Hepatocyte (in vitro differentiated cells): ENCODE results near the gene ITGA5.

Source experiments
- CTCF ChIP-seq: fragments of 200-600 bp; sonication (generic); IDR thresholded peaks from 2 replicates; pipeline ENCODE4 v1.5.1; 2016; ENCODE audit warnings: antibody characterized with exemption, mild to moderate bottlenecking; ENCODE audit not compliant: poor library complexity
- EZH2 ChIP-seq: fragments of 200-600 bp; sonication (generic); IDR thresholded peaks from 2 replicates; pipeline ENCODE4 v1.6.1; 2016; ENCODE audit warnings: antibody characterized with exemption, mild to moderate bottlenecking, borderline replicate concordance
- EZH2phosphoT487 ChIP-seq: fragments of 200-600 bp; sonication (generic); IDR thresholded peaks from one replicate; pipeline ENCODE4 v1.6.1; 2018; ENCODE audit warnings: antibody characterized with exemption, mild to moderate bottlenecking, low read depth, moderate library complexity; ENCODE audit not compliant: unreplicated experiment, severe bottlenecking

GRCh38 chr12:54430471-54431069, 11.5 kb upstream of the ITGA5 start:
- TF ChIP-seq EZH2 (no peak), CTCF (no peak), EZH2phosphoT487 (no peak)
